AG09309 (cell line): Measurements from ENCODE around the gene MIGA1.
"Not testable (repeated sequence)": the region's sequence is repeated elsewhere in the genome, so short reads cannot be mapped to it uniquely, and the experiment has no call there.

ENCODE experiments used
- DNase-seq: peaks from one replicate; pipeline ENCODE4 v3.0.0-alpha.2; 2010; ENCODE audit warnings: low read depth
- H3K4me3 ChIP-seq: 2 replicates; pipeline ENCODE4 v1.5.1; 2011; ENCODE audit warnings: mild to moderate bottlenecking, low read depth, low read length, moderate library complexity; ENCODE audit not compliant: control insufficient read depth
- CTCF ChIP-seq: IDR thresholded peaks from 2 replicates; pipeline ENCODE4 v1.5.1; 2011; ENCODE audit warnings: mild to moderate bottlenecking, low read depth, low read length, inconsistent platforms; ENCODE audit not compliant: insufficient read depth, control insufficient read depth; ENCODE audit errors: missing control alignments

MIGA1 gene, protein sequence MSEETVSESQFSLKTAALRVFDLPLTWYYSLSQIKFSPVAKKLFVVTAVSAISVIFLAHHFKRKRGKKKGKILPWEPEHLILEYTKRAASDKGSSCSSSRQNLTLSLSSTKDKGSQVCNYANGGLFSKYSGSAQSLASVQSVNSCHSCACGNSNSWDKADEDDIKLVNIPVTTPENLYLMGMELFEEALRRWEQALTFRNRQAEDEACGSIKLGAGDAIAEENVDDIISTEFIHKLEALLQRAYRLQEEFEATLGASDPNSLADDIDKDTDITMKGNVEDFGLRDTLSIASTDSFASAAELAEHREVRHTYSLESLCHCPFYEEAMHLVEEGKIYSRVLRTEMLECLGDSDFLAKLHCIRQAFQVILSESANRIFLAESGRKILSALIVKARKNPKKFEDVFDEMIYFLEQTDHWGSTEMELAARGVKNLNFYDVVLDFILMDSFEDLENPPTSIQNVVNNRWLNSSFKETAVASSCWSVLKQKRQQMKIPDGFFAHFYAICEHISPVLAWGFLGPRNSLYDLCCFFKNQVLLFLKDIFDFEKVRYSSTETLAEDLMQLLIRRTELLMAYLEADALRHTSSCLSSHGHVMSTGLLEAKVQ

DNA sequence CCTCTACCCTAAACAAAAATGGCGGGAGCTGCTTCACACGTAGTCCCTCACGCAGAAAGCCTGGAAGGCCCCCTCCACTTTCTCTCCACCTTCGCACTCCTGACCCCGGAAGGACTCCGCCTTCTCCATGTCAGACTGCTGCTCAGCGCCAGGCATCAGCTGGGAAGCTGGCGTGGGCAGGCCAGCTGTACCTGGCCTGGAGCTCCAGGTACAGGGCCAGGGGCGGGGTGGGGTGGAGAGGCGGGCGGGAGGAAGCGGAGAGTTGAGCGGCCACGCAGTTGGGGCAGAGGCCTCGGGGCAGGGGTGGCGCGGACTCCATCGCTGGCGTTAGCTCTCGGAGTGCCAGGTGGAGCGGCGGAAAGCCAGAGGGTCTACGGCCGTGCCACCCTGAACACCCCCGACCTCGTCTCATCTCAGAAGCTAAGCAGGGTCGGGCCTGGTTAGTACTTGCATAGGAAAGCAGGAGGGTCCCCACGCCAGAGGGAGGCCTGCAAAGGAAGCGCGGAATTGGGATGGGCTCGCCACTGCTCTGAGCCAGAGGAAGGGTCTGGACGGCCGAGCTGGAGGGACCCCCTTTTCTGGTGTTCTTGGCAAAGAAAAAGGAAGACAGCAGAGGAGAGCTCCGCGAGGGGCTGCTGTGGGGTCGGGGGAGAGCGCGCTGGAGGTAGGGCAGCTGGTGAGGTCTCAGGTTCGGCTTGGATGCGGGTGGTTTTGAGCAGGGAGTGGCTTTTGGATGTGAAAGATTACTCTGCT is at the start of gene MIGA1:
Gene MIGA1 (plus strand): TSS at position 121 of the 753 bp plus-strand sequence. CDS start 3,604 bp downstream, outside the sequence.
- peak within 1 kb of the TSS; percentile 98 for H3K4me3 ChIP-seq
- no peak for TF ChIP-seq CTCF
- DNase-seq: peak; percentile 58

- TF ChIP-seq CTCF: no peak
- H3K4me3 ChIP-seq: no peak overlapping the region
These were observed 47.4 kb upstream of the MIGA1 start for GRCh38 chr1:77732090-77732489.

GRCh38 chr1:77739235-77739634 is 40.2 kb upstream of the MIGA1 start:
- no peak for DNase-seq
- TF ChIP-seq CTCF: no peak
- H3K4me3 ChIP-seq: no peak overlapping the region

More at GRCh38 chr1:77732090-77732489, 47.4 kb upstream of the MIGA1 start:
- no peak for DNase-seq

GRCh38 chr1:77741316-77741715 is 38.1 kb upstream of the MIGA1 start:
- no peak for DNase-seq
- no peak for TF ChIP-seq CTCF
- no peak overlapping the region for H3K4me3 ChIP-seq

DNA sequence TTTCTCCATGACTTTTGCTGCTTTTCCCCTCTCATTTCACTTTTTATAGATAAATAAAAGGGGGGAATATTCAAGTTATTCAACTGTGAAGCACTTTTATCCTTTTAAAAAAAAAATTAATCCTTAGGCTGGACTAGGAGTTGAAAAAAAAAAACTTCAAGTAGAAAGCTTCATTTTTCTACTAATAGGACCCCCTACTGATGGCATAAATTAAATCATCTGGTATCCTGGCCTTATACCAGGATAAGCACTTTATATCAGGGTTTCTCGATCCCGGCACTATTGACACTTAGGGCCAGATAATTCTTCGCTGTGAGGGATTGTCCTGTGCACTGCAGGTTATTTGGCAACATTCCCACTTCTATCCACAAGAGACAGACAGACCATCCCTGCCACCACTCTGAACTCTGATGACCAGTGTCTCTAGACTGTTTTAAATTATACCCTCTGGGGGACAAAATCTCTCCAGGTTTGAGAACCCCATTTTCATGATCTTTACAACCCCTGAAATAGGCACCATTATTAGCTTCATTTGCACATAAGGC is 37.4 kb upstream of the MIGA1 start:
- TF ChIP-seq CTCF: no peak
- DNase-seq: no peak
- no peak overlapping the region for H3K4me3 ChIP-seq

- H3K4me3 ChIP-seq: no peak overlapping the region
- no peak for DNase-seq
- no peak for TF ChIP-seq CTCF
These were observed 34.9 kb upstream of the MIGA1 start for GRCh38 chr1:77744576-77744975.

DNA sequence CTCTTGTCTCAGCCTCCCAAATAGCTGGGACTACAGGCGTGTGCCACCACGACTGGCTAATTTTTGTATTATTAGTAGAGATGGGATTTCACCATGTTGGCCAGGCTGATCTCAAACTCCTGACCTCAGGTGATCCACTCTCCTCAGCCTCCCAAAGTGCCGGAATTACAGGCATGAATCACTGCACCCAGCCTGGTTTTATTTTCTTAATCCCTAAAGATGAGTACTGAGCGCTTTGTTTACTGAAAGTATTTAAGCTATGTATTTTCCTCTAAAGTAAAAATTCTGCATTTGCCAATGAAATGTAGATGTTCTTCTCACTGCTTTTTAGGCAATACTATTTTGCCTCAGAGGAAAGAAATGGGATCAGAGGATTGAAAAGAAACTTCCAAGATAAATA is 30.0 kb upstream of the MIGA1 start:
- H3K4me3 ChIP-seq, DNase-seq: not testable (repeated sequence)
